K562 (cell line): ENCODE results near the gene SOWAHA. TPM values are rescaled to one million over a fixed set of nuclear protein-coding genes. Genes with fewer than 3 reads are reported as not detected.
A peak's percentile ranks its signal among the peaks of the same experiment; 100 is the strongest.

Experiments used
- ARID1B ChIP-seq: fragments of 450-650 bp; IDR thresholded peaks from 2 replicates; pipeline ENCODE4 v1.6.1; 2016; ENCODE audit warnings: antibody characterized with exemption, mild to moderate bottlenecking, inconsistent platforms
- CTBP1 ChIP-seq: fragments of 450-650 bp; IDR thresholded peaks from 2 replicates; pipeline ENCODE4 v1.6.1; 2016; ENCODE audit warnings: borderline replicate concordance
- DACH1 ChIP-seq: fragments of 450-650 bp; IDR thresholded peaks from 2 replicates; pipeline ENCODE4 v1.6.1; 2018; ENCODE audit not compliant: partially characterized antibody
- ELF4 ChIP-seq: fragments of 450-650 bp; formaldehyde crosslinking; IDR thresholded peaks from 2 replicates; pipeline ENCODE4 v1.4.0; 2022; ENCODE audit warnings: missing genetic modification characterization
- FOXA1 ChIP-seq: fragments of 450-650 bp; IDR thresholded peaks from 2 replicates; pipeline ENCODE4 v1.6.1; 2016; ENCODE audit warnings: mild to moderate bottlenecking, borderline replicate concordance
- GATAD2A ChIP-seq: fragments of 450-650 bp; IDR thresholded peaks from 2 replicates; pipeline ENCODE4 v1.6.1; 2017
- HMG20B ChIP-seq: fragments of 250-450 bp; sonication (Bioruptor Pico); IDR thresholded peaks from 2 replicates; pipeline ENCODE4 v1.5.0; 2021; ENCODE audit warnings: mild to moderate bottlenecking
- HOXB6 ChIP-seq: fragments of 250-450 bp; sonication (Bioruptor Pico); IDR thresholded peaks from 2 replicates; pipeline ENCODE4 v1.5.1; 2022; ENCODE audit warnings: mild to moderate bottlenecking, borderline replicate concordance
- JUND ChIP-seq, 2 experiments: IDR thresholded peaks; 2 replicates in 1 of 2; 3 replicates in 1 of 2; pipeline ENCODE4 v1.6.1; 2011; ENCODE audit warnings: borderline replicate concordance in 2 of 2, low read depth in 2 of 2, low read length in 2 of 2, improper control_type of control experiment in 1 of 2, missing biosample characterization in 1 of 2, missing genetic modification characterization in 1 of 2, missing genetic modification reagents in 1 of 2
- KDM1A ChIP-seq, 2 experiments: fragments of 450-650 bp; IDR thresholded peaks; 2 replicates each; pipeline ENCODE4 v1.6.1; 2016; ENCODE audit warnings: mild to moderate bottlenecking in 2 of 2
- KLF1 ChIP-seq: fragments of 450-650 bp; IDR thresholded peaks from 2 replicates; pipeline ENCODE4 v1.6.1; 2016; ENCODE audit warnings: missing genetic modification characterization, missing compliant biosample characterization
- KLF13 ChIP-seq: fragments of 450-650 bp; IDR thresholded peaks from 2 replicates; pipeline ENCODE4 v1.6.1; 2016; ENCODE audit warnings: missing genetic modification characterization, low read depth, mild to moderate bottlenecking, missing compliant biosample characterization, moderate library complexity, borderline replicate concordance
- KLF16 ChIP-seq: IDR thresholded peaks from 2 replicates; pipeline ENCODE4 v1.6.1; 2016; ENCODE audit warnings: antibody characterized with exemption
- MECOM ChIP-seq: fragments of 250-450 bp; sonication (Bioruptor Pico); IDR thresholded peaks from 2 replicates; pipeline ENCODE4 v1.8.0; 2022; ENCODE audit warnings: inconsistent platforms
- MEIS2 ChIP-seq: fragments of 450-650 bp; IDR thresholded peaks from 2 replicates; pipeline ENCODE4 v1.6.1; 2014; ENCODE audit warnings: mild to moderate bottlenecking; ENCODE audit not compliant: partially characterized antibody
- MYC ChIP-seq, 2 experiments: fragments of 250-450 bp in 1 of 2; sonication (Bioruptor Pico) in 1 of 2; IDR thresholded peaks; 2 replicates each; pipeline versions ENCODE4 v1.5.1 to v1.6.1; 2012 to 2021; ENCODE audit warnings: low read depth in 2 of 2, borderline replicate concordance in 1 of 2, improper control_type of control experiment in 1 of 2, low read length in 1 of 2, mild to moderate bottlenecking in 1 of 2, moderate library complexity in 1 of 2
- NCOR1 ChIP-seq: fragments of 450-650 bp; IDR thresholded peaks from 2 replicates; pipeline ENCODE4 v1.6.1; 2016; ENCODE audit warnings: mild to moderate bottlenecking, moderate library complexity
- NFIC ChIP-seq: fragments of 450-650 bp; IDR thresholded peaks from 2 replicates; pipeline ENCODE4 v1.6.1; 2017; ENCODE audit warnings: mild to moderate bottlenecking, inconsistent platforms
- PHF21A ChIP-seq: fragments of 450-650 bp; IDR thresholded peaks from 2 replicates; pipeline ENCODE4 v1.6.1; 2017; ENCODE audit warnings: low read depth, borderline replicate concordance
- SMARCA4 ChIP-seq: fragments of 450-650 bp; IDR thresholded peaks from 2 replicates; pipeline ENCODE4 v1.6.1; 2016
- TAL1 ChIP-seq: fragments of 450-650 bp; IDR thresholded peaks from 2 replicates; pipeline ENCODE4 v1.6.1; 2016; ENCODE audit warnings: mild to moderate bottlenecking
- TRIM24 ChIP-seq, 2 experiments: fragments of 450-650 bp; IDR thresholded peaks; 2 replicates each; pipeline ENCODE4 v1.6.1; 2016
- UBTF ChIP-seq, 2 experiments: IDR thresholded peaks; 2 replicates each; pipeline ENCODE4 v1.6.1; 2012; ENCODE audit warnings: improper control_type of control experiment in 2 of 2, low read depth in 2 of 2, low read length in 2 of 2, borderline replicate concordance in 1 of 2
- ZBTB43 ChIP-seq: sonication (generic); formaldehyde crosslinking; IDR thresholded peaks from 2 replicates; pipeline ENCODE4 v1.8.0; 2023; ENCODE audit warnings: mild to moderate bottlenecking, missing genetic modification reagents
- ZNF316 ChIP-seq: fragments of 450-650 bp; IDR thresholded peaks from 2 replicates; pipeline ENCODE4 v1.6.1; 2016
- ZNF507 ChIP-seq: conservative IDR thresholded peaks from 2 replicates; pipeline ENCODE4 v1.6.1; 2017; ENCODE audit warnings: missing genetic modification characterization, missing compliant biosample characterization
- ZNF785 ChIP-seq: fragments of 250-450 bp; sonication (Bioruptor Pico); IDR thresholded peaks from 2 replicates; pipeline ENCODE4 v1.4.0; 2020; ENCODE audit warnings: mild to moderate bottlenecking
- polyA plus RNA-seq, 8 experiments: library from polyadenylated mRNA; depleted of rRNA in 4 of 8; stranded (reverse) in 5 of 8; unstranded in 3 of 8; fragments of >200 nt; fragmentation: Nextera tagmentation in 2 of 8; fragmentation: Illumina TruSeq in 1 of 8; extraction: Ambion mirVana in 2 of 8; extraction: Trizol in 1 of 8; gene quantifications; 2 replicates each; pipeline versions ENCODE4 v1.2.1 to v1.2.3, GENCODE V29; 2011 to 2014; ENCODE audit warnings: inconsistent platforms in 1 of 8, missing spikeins in 1 of 8
- total RNA-seq, 7 experiments: library from RNA; depleted of rRNA in 6 of 7; stranded (reverse); fragments of >200 nt in 6 of 7; fragmentation: Illumina TruSeq in 2 of 7; extraction: Trizol in 2 of 7; gene quantifications; 2 replicates each; pipeline versions ENCODE4 v1.2.1 to v1.2.3, GENCODE V29; 2011 to 2021; ENCODE audit warnings: low replicate concordance in 1 of 7
- TF ChIP-seq, protein P1 (sequence below): sonication (generic); IDR thresholded peaks from 2 replicates; pipeline ENCODE4 v1.6.1; 2016

The SOWAHA gene
- total and polyA plus RNA-seq, 9 of the 15 experiments (the other 6 are each of a cell fraction or from before 2014, with no cell fraction given): not detected

- no peak for TF ChIP-seq HMG20B
- TF ChIP-seq KLF13 (tag): no peak
- no peak for TF ChIP-seq KLF1
- TF ChIP-seq TAL1: peak; percentile 58; the same call in 1 of the 2 replicates
- TF ChIP-seq KLF16: 0 out of 2 replicates have a peak, but pooled peaks have one; percentile 13
- TF ChIP-seq, protein P1, sequence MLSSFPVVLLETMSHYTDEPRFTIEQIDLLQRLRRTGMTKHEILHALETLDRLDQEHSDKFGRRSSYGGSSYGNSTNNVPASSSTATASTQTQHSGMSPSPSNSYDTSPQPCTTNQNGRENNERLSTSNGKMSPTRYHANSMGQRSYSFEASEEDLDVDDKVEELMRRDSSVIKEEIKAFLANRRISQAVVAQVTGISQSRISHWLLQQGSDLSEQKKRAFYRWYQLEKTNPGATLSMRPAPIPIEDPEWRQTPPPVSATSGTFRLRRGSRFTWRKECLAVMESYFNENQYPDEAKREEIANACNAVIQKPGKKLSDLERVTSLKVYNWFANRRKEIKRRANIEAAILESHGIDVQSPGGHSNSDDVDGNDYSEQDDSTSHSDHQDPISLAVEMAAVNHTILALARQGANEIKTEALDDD: peak; percentile 66; the same call in 1 of the 2 replicates
- TF ChIP-seq ARID1B: peak; percentile 84
- TF ChIP-seq HOXB6 (CRISPR knock-in tag): no peak
- TF ChIP-seq JUND (IDR thresholded peaks at IDR 0.05; ENCODE audit: borderline replicate concordance, low read depth, low read length): peak; percentile 50; the same call in 1 of the 2 replicates
- TF ChIP-seq JUND (tag; IDR thresholded peaks at IDR 0.05; ENCODE audit: borderline replicate concordance, low read depth, low read length): peak; percentile 50; the same call in 1 of the 3 replicates
- TF ChIP-seq GATAD2A: peak; percentile 88
- peak; percentile 16; the same call in 1 of the 2 replicates for TF ChIP-seq NFIC
- 0 out of 2 replicates have a peak, but pooled peaks have one; percentile 8 for TF ChIP-seq MYC (IDR thresholded peaks at IDR 0.05; ENCODE audit: low read depth, low read length)
- no peak for TF ChIP-seq MYC (CRISPR knock-in tag; IDR thresholded peaks at IDR 0.05; ENCODE audit: borderline replicate concordance, low read depth)
- TF ChIP-seq DACH1: peak; percentile 20
- TF ChIP-seq ZBTB43 (CRISPR knock-in tag): no peak
- TF ChIP-seq SMARCA4: peak; percentile 78
- no peak for TF ChIP-seq ZNF785
- no peak for TF ChIP-seq ZNF507 (tag)
- peak; percentile 46; the same call in 1 of the 2 replicates for TF ChIP-seq CTBP1
- peak in 1 of 2 experiments; percentile 44; a peak in 1 of 4 replicates for TF ChIP-seq KDM1A (IDR thresholded peaks at IDR 0.05)
- TF ChIP-seq MECOM (CRISPR knock-in tag): peak; percentile 56; the same call in 1 of the 2 replicates
- peak; percentile 60; the same call in 1 of the 2 replicates for TF ChIP-seq PHF21A
- TF ChIP-seq ZNF316: no peak
- TF ChIP-seq FOXA1: 0 out of 2 replicates have a peak, but pooled peaks have one; percentile 23
- 0 out of 4 replicates have a peak, but pooled peaks of 1 of the 2 experiments have one; percentile 8 for TF ChIP-seq TRIM24 (IDR thresholded peaks at IDR 0.05)
- peak; percentile 95 for TF ChIP-seq MEIS2
- no peak for TF ChIP-seq ELF4 (CRISPR knock-in tag)
- TF ChIP-seq NCOR1: peak; percentile 83
- TF ChIP-seq UBTF (IDR thresholded peaks at IDR 0.05; ENCODE audit: borderline replicate concordance in 1 of 2, low read depth in 2 of 2, low read length in 2 of 2): peak; percentile 34 to 50; a peak in 1 of 4 replicates
Measured at GRCh38 chr5:132788508-132788907, 24.6 kb upstream of the SOWAHA start (continued).
